Ovary (tissue), 3 donors: ENCODE measurements around the gene PTPRK.

ENCODE experiments used
- CTCF ChIP-seq, 3 donors: fragments of 450-650 bp in 2 of 3; fragments of 200-600 bp in 1 of 3; IDR thresholded peaks; one replicate each; pipeline versions ENCODE4 v1.5.1 to v1.8.0; 2016 to 2022; ENCODE audit warnings: antibody characterized with exemption in 3 of 3, mild to moderate bottlenecking in 1 of 3
- POLR2A ChIP-seq: fragments of 450-650 bp; IDR thresholded peaks from one replicate; pipeline ENCODE4 v1.6.1; 2017; ENCODE audit warnings: antibody characterized with exemption, mild to moderate bottlenecking, moderate library complexity
- donor health status: DM: no; HTN: no; CAD: no.

GRCh38 chr6:128339635-128340450 lies 180.6 kb downstream of the PTPRK start:
- no peak for TF ChIP-seq CTCF (IDR thresholded peaks at IDR 0.05)
- no peak for TF ChIP-seq POLR2A
